ENCODE data around the gene SNRPA. TPM values are rescaled to one million over a fixed set of nuclear protein-coding genes. Genes with fewer than 3 reads are reported as not detected.

SNRPA gene
- total RNA-seq, 1 donor = 20.6 TPM

DNA sequence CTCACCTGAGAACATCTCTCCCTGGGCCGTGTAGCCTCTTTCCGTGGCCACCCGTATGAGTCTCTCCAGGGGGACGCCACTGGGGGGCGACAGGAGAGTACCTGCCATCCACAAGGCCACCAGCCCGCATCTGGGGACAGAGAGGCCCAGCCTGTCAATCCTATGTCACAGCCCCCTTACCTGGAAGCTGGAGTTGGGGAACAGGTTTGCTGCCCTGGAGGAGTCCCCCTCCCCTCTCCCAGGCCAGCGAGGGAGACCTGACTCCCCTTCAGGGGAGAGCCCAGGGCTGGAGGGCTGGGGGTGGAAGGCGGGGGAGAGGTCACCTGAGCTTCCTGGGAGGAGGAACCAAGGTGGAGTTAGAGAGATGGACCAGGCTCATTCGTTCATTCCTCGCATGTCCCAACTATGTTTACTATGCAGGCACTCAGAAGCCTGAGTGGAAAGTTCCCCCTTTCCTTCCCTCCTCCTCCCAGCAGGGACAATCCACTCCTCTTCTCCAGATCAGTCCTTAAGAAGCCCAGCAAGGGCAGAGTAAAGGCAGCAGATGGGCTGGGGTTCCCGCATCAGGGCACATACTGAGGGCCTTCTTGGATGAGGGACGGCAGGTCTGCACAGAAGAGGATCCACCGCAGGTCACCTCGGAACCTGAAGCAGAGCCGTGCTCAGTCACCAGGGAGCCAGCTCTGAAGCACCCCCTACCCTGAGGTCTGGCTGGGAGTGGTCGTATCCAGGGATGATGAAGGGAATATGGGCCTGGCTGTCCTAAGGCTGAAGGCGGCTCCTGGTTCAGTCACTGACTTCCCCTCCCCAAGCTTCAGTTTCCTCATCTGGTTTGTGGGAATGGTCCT, 6.2 kb upstream of the SNRPA start:
- Histone ChIP-seq H3K4me2 (ENCODE audit: insufficient read depth, low read length) (no peak overlapping the region), H2AFZ (ENCODE audit: low read length) (peak overlapping the region; percentile 54), H3K79me2 (ENCODE audit: insufficient read depth, low read length) (no peaks in the 10 kb centered on the region), H3K27ac (ENCODE audit: low read depth, low read length) (peak overlapping the region; percentile 52), H4K20me1 (ENCODE audit: insufficient read depth, low read length) (no peaks in the 10 kb centered on the region), H3K27me3 (ENCODE audit: insufficient read depth, low read length) (no peaks in the 10 kb centered on the region), H3K36me3 (ENCODE audit: insufficient read depth, low read length) (no peaks in the 10 kb centered on the region), H3K4me3 (ENCODE audit: insufficient read depth, low read length) (no peak overlapping the region), H3K9me3 (ENCODE audit: low read depth, low read length) (no peaks in the 10 kb centered on the region), H3K4me1 (ENCODE audit: insufficient read depth, low read length) (peaks cover 16% of the 10 kb centered on the region)
- no peak for TF ChIP-seq CTCF (IDR thresholded peaks at IDR 0.05; ENCODE audit: extremely low read depth, low read depth, low read length)
- no peak for DNase-seq (ENCODE audit: insufficient read length, low spot score, missing footprints)

DNA sequence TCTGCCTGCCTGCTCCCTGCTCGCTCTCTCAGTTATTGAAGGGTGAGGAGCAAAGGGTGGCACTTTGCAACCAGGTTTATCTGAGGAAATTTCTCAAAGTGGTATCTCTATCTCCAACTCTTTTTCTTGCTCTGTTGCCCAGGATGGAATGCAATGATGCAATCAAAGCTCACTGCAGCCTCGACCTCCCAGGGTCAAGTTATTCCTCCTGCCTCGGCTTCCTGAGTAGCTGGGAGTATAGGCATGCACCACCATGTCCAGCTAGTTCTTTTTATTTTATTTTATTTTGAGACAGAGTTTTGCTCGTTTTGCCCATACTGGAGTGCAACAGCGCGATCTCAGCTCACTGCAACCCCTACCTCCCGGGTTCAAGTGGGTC, 5.6 kb upstream of the SNRPA start:
- peaks cover 20% of the 10 kb centered on the region for H3K4me1 ChIP-seq (ENCODE audit: insufficient read depth, low read length)
- DNase-seq (ENCODE audit: insufficient read length, low spot score, missing footprints) = peak; percentile 79
- H3K4me2 ChIP-seq (ENCODE audit: insufficient read depth, low read length) = no peak overlapping the region
- no peak for TF ChIP-seq CTCF (IDR thresholded peaks at IDR 0.05; ENCODE audit: extremely low read depth, low read depth, low read length)
- no peaks in the 10 kb centered on the region for H3K36me3 ChIP-seq (ENCODE audit: insufficient read depth, low read length)
- H4K20me1 ChIP-seq (ENCODE audit: insufficient read depth, low read length) = no peaks in the 10 kb centered on the region
- no peaks in the 10 kb centered on the region for H3K79me2 ChIP-seq (ENCODE audit: insufficient read depth, low read length)
- H3K4me3 ChIP-seq (ENCODE audit: insufficient read depth, low read length) = no peak overlapping the region
- H3K27me3 ChIP-seq (ENCODE audit: insufficient read depth, low read length) = no peaks in the 10 kb centered on the region
- peak overlapping the region; percentile 54 for H2AFZ ChIP-seq (ENCODE audit: low read length)
- H3K9me3 ChIP-seq (ENCODE audit: low read depth, low read length) = no peaks in the 10 kb centered on the region
- H3K27ac ChIP-seq (ENCODE audit: low read depth, low read length) = peak overlapping the region; percentile 52

DNA sequence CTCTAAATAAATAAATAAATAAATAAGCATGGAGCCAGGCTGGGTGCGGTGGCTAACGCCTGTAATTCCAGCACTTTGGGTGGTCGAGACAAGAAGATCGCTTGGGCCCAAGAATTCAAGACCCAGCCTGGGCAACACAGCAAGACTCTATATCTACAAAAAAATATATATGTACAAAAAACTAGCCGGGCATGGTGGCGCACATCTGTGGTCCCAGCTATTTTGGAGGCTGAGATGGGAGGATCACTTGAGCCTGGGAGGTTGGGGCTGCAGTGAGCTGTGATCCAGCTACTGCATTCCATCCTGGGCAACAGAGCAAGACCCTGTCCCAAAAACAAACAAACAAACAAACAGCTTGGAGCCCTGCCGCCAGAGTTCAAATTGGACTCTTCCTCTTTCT, 3.5 kb upstream of the SNRPA start:
- no peaks in the 10 kb centered on the region for H3K9me3 ChIP-seq (ENCODE audit: low read depth, low read length)
- peaks cover 25% of the 10 kb centered on the region for H3K4me1 ChIP-seq (ENCODE audit: insufficient read depth, low read length)
- H3K4me3 ChIP-seq (ENCODE audit: insufficient read depth, low read length) = no peak overlapping the region
- no peak for TF ChIP-seq CTCF (IDR thresholded peaks at IDR 0.05; ENCODE audit: extremely low read depth, low read depth, low read length)
- H3K27ac ChIP-seq (ENCODE audit: low read depth, low read length) = no peak overlapping the region
- no peak overlapping the region for H2AFZ ChIP-seq (ENCODE audit: low read length)
- peaks cover 14% of the 10 kb centered on the region for H3K79me2 ChIP-seq (ENCODE audit: insufficient read depth, low read length)
- H3K4me2 ChIP-seq (ENCODE audit: insufficient read depth, low read length) = no peak overlapping the region
- H4K20me1 ChIP-seq (ENCODE audit: insufficient read depth, low read length) = no peaks in the 10 kb centered on the region
- DNase-seq (ENCODE audit: insufficient read length, low spot score, missing footprints) = no peak
- H3K36me3 ChIP-seq (ENCODE audit: insufficient read depth, low read length) = no peaks in the 10 kb centered on the region
- H3K27me3 ChIP-seq (ENCODE audit: insufficient read depth, low read length) = no peaks in the 10 kb centered on the region

- no peak for TF ChIP-seq CTCF (IDR thresholded peaks at IDR 0.05; ENCODE audit: extremely low read depth, low read depth, low read length)
- no peaks in the 10 kb centered on the region for H3K9me3 ChIP-seq (ENCODE audit: low read depth, low read length)
- H2AFZ ChIP-seq (ENCODE audit: low read length) = peak within 1 kb of the TSS; percentile 98
- peak; percentile 98 for DNase-seq (ENCODE audit: insufficient read length, low spot score, missing footprints)
- peak within 1 kb of the TSS; percentile 99 for H3K27ac ChIP-seq (ENCODE audit: low read depth, low read length)
- H3K4me3 ChIP-seq (ENCODE audit: insufficient read depth, low read length) = peak within 1 kb of the TSS; percentile 76
- no peaks in the 10 kb centered on the region for H3K27me3 ChIP-seq (ENCODE audit: insufficient read depth, low read length)
- peaks cover 38% of the 10 kb centered on the region for H3K79me2 ChIP-seq (ENCODE audit: insufficient read depth, low read length)
- peaks cover 10% of the 10 kb centered on the region for H4K20me1 ChIP-seq (ENCODE audit: insufficient read depth, low read length)
- peaks cover 3% of the 10 kb centered on the region for H3K36me3 ChIP-seq (ENCODE audit: insufficient read depth, low read length)
- H3K4me2 ChIP-seq (ENCODE audit: insufficient read depth, low read length) = peak within 1 kb of the TSS; percentile 92
- peaks cover 30% of the 10 kb centered on the region for H3K4me1 ChIP-seq (ENCODE audit: insufficient read depth, low read length)
These were observed 737 bp upstream of the SNRPA start, which contains the start of gene ACTMAP for GRCh38 chr19:40750058-40750873. Gene ACTMAP (minus strand): TSS chr19:40750477. CDS start chr19:40749803, 674 bp downstream.
